ENCODE measurements around the gene SAPCD2.
A peak's percentile ranks its signal among the peaks of the same experiment; 100 is the strongest.
"Not testable (repeated sequence)": the region's sequence is repeated elsewhere in the genome, so short reads cannot be mapped to it uniquely, and the experiment has no call there.

The SAPCD2 gene

GRCh38 chr9:137045294-137046087, 24.9 kb downstream of the SAPCD2 start:
- no peak for DNase-seq

GRCh38 chr9:137044502-137045177, 25.7 kb downstream of the SAPCD2 start:
- DNase-seq: no peak

GRCh38 chr9:137044037-137044436, 26.3 kb downstream of the SAPCD2 start:
- no peak for DNase-seq

- no peak for DNase-seq
Measured at GRCh38 chr9:137042751-137043727, 27.3 kb downstream of the SAPCD2 start.

- DNase-seq: no peak
Measured at GRCh38 chr9:137041124-137041523, 29.2 kb downstream of the SAPCD2 start.

- DNase-seq: no peak
Measured at GRCh38 chr9:137040568-137040967, 29.8 kb downstream of the SAPCD2 start.

- no peak for DNase-seq
Measured at GRCh38 chr9:137039611-137040366, 30.6 kb downstream of the SAPCD2 start.

- no peak for DNase-seq
Measured at GRCh38 chr9:137038916-137039315, 31.4 kb downstream of the SAPCD2 start.

GRCh38 chr9:137037483-137037882, 32.9 kb downstream of the SAPCD2 start:
- no peak for DNase-seq

GRCh38 chr9:137037035-137037434, 33.3 kb downstream of the SAPCD2 start:
- DNase-seq: no peak

GRCh38 chr9:137035937-137036336, 34.4 kb downstream of the SAPCD2 start:
- no peak for DNase-seq

- DNase-seq: no peak
Measured at GRCh38 chr9:137035507-137035834, 34.9 kb downstream of the SAPCD2 start.

- DNase-seq: peak; percentile 20
Measured at GRCh38 chr9:137034709-137035506, 35.4 kb downstream of the SAPCD2 start.

- DNase-seq: no peak
Measured at GRCh38 chr9:137034039-137034708, 36.2 kb downstream of the SAPCD2 start.

- not testable (repeated sequence) for DNase-seq
Measured at GRCh38 chr9:137033481-137033880, 36.9 kb downstream of the SAPCD2 start.

GRCh38 chr9:137032858-137033257, 37.5 kb downstream of the SAPCD2 start:
- DNase-seq: no peak

GRCh38 chr9:137031904-137032640, 38.3 kb downstream of the SAPCD2 start, which contains the start of gene FUT7:
FUT7 (minus strand) TSS chr9:137032088; CDS start chr9:137031991, 97 bp downstream.
- DNase-seq: no peak

- DNase-seq: no peak
Measured at GRCh38 chr9:137030538-137031527, 39.5 kb downstream of the SAPCD2 start.

GRCh38 chr9:137030006-137030405, 40.4 kb downstream of the SAPCD2 start:
- DNase-seq: no peak

All from NCI-H1048 (cell line).